ENCODE data around the gene ZNF407.

The ZNF407 gene

GRCh38 chr18:74617486-74617885 lies 19.8 kb downstream of the ZNF407 start:
- DNase-seq = no peak
- intact Hi-C loops (cut with DNase I) = no loop called here

GRCh38 chr18:74622072-74622471 lies 24.4 kb downstream of the ZNF407 start:
- DNase-seq = no peak
- intact Hi-C loops (cut with DNase I) = no loop called here

DNA sequence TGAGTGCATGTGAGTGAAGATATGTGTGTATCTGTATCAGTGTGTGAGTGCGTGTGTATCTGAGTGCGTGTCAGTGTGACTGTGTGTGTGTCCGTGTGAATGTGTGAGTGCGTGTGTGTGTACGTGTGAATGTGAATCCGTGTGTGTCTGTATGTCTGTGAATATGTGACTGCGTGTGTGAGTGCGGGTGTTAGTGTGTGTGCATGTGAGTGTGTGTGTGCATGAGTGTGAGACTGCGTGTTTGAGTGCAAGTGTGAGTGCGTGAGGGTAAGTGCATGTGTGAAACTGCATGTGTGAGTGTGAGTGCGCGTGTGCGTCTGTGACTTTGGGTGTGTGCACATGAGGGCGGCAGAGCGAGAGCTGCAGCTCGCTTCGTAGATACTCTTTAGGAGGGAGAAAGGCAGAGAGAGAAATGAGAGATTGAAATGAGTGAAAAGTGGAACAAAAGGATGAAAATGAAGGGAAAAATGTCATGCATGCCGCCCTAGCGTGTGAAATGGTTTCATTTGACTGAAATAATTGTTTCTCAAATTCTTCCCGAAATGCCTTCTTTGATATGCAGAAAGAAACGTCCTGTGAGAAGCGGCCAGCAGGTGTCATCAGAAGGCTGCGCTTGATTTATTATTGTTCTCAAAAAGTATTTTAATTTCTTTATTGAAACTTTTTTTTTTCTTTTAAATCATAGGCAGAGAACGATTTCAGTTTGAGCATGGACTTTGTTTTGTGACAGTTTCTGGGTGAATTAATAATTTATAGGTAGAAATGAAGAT lies 25.6 kb downstream of the ZNF407 start:
- peak in 41 of 42 donors; percentile 9 to 75 (median 43) for DNase-seq
- intact Hi-C loops (cut with DNase I) = no loop called here

DNA sequence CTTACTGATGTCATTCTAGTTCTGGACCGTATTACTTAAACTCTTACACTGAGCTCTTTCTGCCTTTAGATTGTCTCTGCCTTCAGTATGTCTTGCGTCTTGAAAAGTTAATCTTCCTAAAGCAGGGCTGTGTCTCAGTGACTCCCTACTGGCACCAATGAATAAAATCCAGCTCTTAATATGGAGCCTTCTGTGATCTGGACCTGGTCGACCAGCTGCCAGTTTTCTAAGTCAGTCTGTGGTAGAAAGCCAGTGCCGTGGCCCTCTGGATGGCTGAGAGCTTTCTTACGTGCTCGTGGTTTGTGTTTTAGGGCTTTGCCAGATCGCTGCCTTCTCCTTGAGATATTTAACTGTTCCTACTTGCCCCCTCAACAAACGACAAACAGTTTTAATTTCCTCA lies 26.8 kb downstream of the ZNF407 start:
- intact Hi-C loops (cut with DNase I) = no loop called here
- DNase-seq = no peak

DNA sequence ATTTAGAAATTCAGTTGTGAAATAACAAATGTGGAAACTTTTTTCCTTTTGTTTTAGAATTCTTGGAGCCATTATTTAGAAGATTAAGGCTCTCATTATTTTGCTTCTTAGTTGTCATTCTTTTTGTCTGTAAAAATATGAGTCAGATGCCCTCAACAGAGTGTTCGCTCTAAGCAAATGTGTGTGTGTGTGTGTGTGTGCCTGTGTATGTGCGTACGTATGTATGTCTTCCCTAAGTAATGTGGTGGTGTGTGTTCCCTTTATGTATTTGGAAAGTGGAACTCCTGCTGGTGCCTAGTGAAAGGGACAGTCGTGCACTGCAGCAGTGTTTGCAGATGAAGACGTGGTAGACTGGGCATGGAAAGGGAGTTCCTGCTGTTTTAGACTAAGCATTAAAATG lies 27.5 kb downstream of the ZNF407 start:
- intact Hi-C loops (cut with DNase I) = no loop called here
- no peak for DNase-seq

- intact Hi-C loops (cut with DNase I) = no loop called here
- DNase-seq = no peak
Observed at GRCh38 chr18:74626049-74626874, 28.6 kb downstream of the ZNF407 start.

- DNase-seq = no peak
- intact Hi-C loops (cut with DNase I) = no loop called here
Observed at GRCh38 chr18:74630804-74631203, 33.1 kb downstream of the ZNF407 start.

- intact Hi-C loops (cut with DNase I) = no loop called here
Observed at GRCh38 chr18:74631212-74631611, 33.5 kb downstream of the ZNF407 start.

GRCh38 chr18:74631623-74632350 lies 34.1 kb downstream of the ZNF407 start:
- DNase-seq = no peak
- intact Hi-C loops (cut with DNase I) = no loop called here

More at GRCh38 chr18:74631212-74631611, 33.5 kb downstream of the ZNF407 start:
- no peak for DNase-seq

- intact Hi-C loops (cut with DNase I) = no loop called here
- DNase-seq = no peak
Observed at GRCh38 chr18:74632351-74632679, 34.6 kb downstream of the ZNF407 start.

DNA sequence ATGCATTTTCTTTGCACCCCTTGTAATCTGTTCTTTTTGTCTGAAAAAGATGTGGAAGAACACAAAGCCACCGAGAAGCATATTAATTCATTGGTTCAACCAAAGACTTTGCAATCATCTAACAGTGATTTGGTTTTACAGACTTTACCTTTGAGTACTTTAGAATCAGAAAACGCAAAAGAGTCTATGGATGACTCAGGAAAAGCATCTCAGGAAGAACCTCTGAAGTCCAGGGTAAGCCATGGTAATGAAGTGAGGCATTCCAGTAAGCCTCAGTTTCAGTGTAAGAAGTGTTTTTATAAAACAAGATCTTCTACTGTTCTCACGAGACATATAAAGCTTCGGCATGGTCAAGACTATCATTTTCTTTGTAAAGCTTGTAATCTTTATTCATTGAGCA lies 35.2 kb downstream of the ZNF407 start:
- no peak for DNase-seq
- intact Hi-C loops (cut with DNase I) = no loop called here

- no peak for DNase-seq
- intact Hi-C loops (cut with DNase I) = no loop called here
Observed at GRCh38 chr18:74633652-74634352, 36.1 kb downstream of the ZNF407 start.

DNA sequence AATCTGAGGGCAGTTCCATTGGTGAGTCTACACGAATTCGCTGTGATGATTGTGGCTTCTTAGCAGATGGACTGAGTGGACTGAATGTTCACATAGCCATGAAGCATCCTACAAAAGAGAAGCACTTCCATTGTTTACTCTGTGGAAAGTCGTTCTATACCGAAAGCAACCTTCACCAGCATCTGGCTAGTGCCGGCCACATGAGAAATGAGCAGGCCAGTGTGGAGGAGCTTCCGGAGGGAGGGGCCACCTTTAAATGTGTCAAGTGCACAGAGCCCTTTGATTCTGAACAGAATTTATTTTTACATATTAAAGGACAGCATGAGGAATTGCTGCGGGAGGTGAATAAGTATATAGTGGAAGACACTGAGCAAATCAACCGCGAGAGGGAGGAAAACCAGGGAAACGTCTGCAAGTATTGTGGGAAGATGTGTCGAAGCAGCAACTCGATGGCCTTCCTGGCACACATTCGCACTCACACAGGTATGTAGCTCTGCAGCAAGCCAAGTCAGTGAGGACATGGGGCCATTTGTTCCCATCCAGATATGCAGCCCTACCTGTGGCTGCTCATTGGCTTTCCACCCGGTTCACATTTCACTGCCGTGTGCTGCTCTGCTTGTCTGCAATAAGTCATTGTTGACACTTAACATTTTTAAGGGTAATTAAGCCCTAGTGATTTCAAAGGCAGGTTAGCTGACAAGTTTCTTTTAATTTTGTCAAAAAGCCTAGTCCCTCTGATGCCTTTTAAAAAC lies 37.7 kb downstream of the ZNF407 start:
- intact Hi-C loops (cut with DNase I) = no loop called here
- no peak for DNase-seq

DNA sequence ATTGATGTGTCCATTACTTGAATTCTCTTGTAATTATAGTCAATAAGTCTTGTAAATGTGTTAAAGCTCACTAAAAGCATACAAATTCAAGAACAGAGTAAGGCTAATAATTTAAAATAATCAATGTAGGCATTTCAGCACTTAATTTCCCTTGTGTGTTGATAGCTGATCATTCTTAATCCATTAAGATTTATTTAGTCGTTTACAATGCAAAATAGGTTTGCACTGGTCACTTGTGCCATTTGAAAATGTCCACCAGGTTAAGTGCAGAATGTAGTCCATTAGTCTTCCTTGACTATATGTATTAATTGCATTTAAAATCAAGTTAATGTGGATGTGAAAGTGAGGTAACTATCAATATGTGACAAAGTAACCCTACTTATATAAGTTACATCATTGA lies 39.4 kb downstream of the ZNF407 start:
- DNase-seq = no peak
- intact Hi-C loops (cut with DNase I) = no loop called here

- intact Hi-C loops (cut with DNase I) = no loop called here
- DNase-seq = no peak
Observed at GRCh38 chr18:74638210-74638609, 40.5 kb downstream of the ZNF407 start.

GRCh38 chr18:74644713-74645112 lies 47.0 kb downstream of the ZNF407 start:
- intact Hi-C loops (cut with DNase I) = no loop called here
- DNase-seq = no peak

DNA sequence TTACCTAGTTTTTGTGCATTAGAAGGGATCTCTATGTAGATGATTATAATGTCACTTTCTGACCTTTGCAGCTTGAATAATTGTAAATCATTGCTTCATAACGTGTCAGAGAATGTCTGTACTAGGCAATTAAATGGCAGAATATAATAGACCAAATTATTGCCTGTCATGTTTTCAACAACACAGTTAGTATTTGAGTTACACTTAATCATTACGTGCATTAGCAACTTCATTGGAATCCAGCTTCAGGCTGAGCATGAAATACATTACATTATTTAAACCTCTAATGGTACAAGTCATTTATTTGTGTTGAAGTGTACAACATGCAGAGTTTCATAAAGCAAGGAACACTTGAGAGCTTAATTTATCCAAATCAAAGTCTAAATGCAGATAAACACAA lies 48.0 kb downstream of the ZNF407 start:
- no peak for DNase-seq
- intact Hi-C loops (cut with DNase I) = no loop called here

GRCh38 chr18:74651327-74652128 lies 53.9 kb downstream of the ZNF407 start:
- no peak for DNase-seq
- intact Hi-C loops (cut with DNase I) = loop anchor here (10.0 kb wide), 1 partner anchor 823 kb away; no protein-coding TSS in a partner anchor

Measured in head of caudate nucleus (tissue), 42 donors.